HTERT RPE-1 (cell line): ENCODE results near the gene COL8A1.

Source experiments
- in situ Hi-C: fragments of 300-500 bp; cut with MboI; formaldehyde crosslinking; loops from 4 replicates; pipeline ENCODE4 v1.14.3; 2020; ENCODE audit warnings: low sequenced_read_pairs

Gene COL8A1

DNA sequence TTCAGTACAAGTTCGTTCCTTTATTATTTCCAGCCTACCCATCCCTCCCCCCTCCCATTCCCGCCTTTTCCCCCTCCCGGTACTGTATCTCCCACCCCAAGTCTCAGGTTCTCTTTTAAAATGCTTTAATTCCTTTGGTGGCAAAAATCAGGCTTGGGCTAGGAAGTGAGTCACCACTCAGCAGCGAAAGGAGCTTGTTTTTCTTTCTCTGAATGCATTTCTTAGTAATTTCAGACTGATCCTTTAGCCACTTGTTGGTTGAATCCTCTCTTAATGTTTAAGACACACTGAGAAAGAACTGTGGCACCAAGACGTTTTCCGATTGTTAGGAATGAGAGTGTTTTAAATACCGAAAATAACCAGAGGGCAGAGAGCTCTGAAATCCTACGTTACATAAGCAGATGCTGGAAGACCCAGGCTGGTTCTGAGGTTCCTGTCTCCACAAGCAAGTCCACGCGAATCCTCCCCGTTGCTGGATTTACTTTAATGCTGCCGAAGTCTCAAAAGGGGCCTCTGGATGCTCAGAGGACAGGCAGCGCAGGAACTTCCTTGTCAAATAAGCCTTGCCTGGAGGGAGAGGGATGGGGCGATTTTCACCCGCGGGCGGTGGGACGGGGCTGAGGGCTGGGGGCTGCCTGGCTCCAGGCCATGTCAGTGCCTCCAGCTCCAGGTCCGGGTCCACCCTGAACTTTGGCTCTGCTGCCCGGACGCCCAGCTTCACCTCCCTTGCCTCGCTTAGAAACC, 854 bp upstream of the COL8A1 start:
- in situ Hi-C loops = no loop called here

DNA sequence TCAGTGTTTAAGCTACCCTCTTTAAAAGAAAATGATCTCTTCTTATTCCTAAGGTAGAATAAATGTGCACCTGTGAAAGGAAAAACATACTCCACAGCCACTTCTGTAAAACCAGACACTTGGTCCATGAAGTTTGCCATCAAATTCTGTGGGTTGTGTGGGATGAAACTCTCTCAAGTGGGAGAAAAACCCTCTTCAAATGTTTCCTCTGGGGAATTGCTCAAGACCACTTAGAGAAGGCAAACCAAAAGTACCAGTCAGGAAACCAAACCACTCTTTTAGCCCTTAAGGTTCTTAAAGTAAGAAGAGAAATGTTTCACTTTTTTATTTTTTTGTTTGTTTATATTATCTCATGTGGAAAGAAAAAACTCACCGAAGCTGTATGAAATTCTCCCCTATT, 1.2 kb downstream of the COL8A1 start:
- in situ Hi-C loops = no loop called here

DNA sequence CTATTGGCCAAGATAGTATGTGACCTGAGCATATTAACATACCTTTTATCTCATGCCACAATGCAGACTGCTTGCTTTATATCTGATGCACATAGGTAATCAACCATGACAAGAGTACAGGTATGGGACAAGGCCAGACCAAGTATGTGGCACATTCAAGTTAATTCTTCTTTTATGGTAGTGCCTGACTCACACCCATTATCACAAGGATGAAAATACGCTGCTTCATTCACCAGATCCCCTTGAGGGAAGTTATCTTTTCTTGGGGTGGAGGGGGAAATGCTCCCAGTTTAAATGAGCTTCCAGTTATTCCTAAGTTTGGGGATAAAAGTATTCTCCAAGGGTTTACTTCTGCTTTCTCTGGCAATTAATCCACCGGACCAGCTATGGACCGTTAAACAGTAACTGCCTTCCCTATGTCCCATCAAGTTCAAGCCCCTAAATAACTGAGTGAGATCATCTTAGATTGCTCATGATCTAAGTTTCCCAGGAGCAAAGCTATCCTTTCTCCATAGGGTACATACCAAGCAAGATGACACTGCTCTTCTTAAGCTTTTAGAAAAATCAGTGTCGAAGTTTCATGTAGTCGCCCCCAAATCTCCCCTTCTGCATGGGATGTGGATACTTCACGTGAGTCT, 1.9 kb downstream of the COL8A1 start:
- in situ Hi-C loops = no loop called here

DNA sequence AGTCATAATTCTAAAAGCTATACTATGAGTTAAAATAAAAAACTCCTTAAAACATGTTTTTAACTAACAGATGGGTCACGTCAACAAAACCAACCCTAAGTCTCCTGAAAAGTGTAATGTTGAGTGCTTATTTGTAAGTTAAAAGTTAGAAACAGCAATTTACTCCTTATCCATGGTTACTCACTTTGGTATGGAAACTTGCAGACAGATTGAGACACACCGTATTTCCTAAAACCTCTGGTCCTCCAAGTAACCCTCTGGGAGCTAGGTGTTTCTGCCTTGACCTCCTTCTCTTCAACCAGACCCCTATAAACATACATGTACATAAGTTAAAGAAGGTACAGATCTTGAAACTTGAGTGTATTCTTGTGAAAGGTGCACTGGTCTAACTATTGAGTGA, 3.1 kb downstream of the COL8A1 start:
- in situ Hi-C loops = no loop called here

DNA sequence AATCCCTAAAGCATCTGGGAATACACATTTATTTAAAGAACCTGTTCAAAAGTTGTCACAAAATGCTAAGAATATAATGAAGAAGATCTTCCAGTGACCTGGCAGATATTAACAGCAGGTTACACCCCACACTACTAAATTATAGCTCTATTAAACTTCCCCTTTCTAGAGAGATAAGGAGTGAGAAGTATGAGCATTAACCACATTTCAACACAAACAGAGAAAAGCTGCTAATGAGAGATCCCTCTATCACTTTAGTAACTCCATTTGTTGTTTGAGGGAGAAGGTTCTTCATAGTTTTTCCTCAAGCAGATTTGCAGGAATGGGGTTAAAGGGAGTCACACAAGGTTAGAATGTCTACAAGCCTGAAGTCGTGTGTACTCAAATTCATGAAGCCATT, 3.6 kb downstream of the COL8A1 start:
- in situ Hi-C loops = no loop called here

- in situ Hi-C loops = no loop called here
Measured at GRCh38 chr3:99644017-99644416, 5.6 kb downstream of the COL8A1 start.

DNA sequence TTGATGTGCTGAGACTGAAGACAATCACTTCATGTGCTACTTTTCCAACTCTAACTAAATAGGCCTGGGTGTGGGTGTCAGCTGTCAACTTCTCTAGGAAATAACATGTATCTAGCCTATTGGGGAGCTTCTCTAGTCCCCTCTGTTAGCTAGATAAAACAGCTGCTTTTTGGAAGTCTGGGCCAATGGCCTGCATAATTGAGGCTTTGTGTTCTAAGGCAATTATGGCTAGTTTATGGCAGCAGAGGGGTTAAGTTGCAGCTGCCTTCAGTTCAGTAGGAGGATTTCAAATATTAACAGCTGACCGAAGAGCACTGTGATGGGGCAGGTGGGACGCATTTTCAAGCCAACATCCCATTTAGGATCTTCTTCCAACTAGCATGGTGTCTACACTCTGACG, 6.4 kb downstream of the COL8A1 start:
- in situ Hi-C loops = no loop called here

DNA sequence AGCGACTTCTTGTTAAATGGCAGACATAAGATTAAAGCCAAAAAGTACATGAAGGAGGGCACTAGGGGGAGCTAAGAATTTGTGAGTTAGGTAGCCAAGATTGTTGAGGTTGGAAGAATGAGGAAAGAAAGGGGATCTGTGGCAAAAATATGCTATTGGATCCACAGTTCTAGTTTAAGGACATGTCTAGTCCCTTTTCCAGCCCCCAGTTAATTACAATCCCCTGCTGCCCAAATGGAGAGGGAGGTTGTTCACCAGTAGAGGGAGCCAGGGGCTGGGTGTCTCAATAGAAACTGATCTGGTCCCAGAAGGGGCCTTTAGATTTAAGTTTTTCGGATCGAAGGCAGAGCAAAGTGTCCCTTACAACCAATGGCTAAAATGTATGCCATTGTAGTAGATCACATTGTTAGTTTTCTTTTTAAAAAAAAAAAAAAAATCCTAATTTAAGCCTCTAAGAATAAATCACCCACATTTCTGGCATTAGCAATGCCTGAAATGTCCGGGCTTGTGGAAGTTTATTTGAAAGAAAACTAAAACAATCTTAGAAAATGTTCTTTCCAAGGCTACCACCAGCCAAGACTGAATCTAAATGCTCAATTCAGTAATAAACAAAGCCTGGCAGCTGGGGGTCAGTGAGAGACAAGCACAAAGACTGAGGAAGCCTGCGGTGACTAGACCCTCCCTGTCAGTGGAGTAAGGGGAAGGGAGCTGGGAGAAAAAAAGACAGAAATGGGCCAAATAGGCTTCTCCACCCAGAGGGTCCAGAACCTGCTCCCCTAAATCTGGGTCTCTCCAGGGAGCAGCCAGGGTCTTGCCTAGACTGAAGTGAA, 7.1 kb downstream of the COL8A1 start:
- in situ Hi-C loops = no loop called here

DNA sequence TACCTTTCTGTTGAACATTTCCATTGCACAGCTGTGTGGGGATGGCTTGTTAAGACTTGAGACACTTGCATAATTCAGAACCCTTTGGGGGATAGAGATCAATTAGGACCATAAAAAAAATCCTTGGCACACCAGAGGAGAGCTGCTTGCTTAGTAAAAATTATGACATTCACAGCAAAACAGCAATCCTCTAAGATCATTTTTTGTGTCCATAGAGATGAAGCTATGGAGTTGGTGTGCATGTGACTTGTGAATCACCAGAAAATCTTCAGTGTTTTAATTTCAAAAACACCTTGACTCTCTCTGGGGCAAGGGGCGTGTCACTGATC, 7.7 kb downstream of the COL8A1 start:
- in situ Hi-C loops = no loop called here

GRCh38 chr3:99647081-99647480, 8.7 kb downstream of the COL8A1 start:
- in situ Hi-C loops = no loop called here

GRCh38 chr3:99648101-99648500, 9.7 kb downstream of the COL8A1 start:
- in situ Hi-C loops = no loop called here

DNA sequence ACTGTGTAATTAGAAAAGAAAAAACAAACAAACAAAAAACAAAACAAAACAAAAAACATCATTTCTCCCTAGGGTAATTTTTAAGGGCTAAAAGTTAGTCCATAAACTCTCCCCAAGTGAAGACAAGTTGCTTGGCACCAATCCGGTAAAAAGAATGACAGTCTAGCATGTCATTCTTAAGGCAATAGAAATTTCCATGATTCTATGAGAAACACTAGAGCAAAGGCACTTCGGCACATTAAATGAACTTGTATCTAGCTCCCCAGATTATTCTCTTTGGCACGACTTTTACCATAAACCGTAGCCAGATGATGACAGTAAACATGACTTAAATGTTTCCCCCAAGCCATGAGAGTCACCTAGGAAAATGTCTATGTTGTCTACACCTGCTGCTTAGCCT, 10.1 kb downstream of the COL8A1 start:
- in situ Hi-C loops = no loop called here

GRCh38 chr3:99651531-99651930, 13.1 kb downstream of the COL8A1 start:
- in situ Hi-C loops = no loop called here

GRCh38 chr3:99656624-99657023, 18.2 kb downstream of the COL8A1 start:
- in situ Hi-C loops = no loop called here

DNA sequence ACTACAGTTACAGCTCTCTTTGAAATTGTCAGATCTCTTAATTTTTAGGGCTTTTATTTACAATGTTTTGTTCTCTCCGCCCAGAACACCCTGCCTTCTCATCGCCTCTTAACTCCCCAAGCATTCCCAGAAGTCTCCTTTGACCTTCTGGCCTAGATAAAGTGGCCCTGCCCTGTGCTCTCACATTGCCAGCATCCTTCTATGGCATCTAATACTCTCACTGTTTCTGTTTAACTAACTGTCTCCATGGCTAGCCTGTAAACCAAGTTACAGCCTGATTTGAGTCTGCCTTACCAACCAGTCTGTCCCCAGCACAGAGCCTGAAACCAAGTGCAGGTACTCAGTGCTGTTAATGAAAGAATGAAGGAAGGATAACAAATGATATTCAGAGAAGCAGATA, 19.9 kb downstream of the COL8A1 start:
- in situ Hi-C loops = no loop called here

DNA sequence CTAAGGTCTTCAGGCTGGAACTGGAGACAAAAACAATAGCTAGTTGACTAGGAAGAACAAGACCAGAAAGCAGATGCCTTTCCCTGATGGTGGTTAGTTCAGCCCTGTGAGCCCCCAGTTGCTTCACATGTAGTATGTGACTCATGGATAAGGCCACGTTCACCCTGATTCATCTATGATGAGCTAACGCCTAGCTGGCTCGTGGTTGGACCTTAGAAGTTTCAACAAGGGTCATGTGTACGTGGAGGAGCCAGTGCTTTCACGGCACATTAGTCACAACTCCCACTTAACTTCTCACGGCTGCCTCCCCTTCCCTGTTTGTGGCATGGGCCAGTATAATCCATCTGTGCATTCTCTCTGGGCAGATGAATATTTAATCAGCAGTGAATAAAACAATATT, 20.6 kb downstream of the COL8A1 start:
- in situ Hi-C loops = no loop called here

GRCh38 chr3:99659951-99660350, 21.6 kb downstream of the COL8A1 start:
- in situ Hi-C loops = no loop called here

DNA sequence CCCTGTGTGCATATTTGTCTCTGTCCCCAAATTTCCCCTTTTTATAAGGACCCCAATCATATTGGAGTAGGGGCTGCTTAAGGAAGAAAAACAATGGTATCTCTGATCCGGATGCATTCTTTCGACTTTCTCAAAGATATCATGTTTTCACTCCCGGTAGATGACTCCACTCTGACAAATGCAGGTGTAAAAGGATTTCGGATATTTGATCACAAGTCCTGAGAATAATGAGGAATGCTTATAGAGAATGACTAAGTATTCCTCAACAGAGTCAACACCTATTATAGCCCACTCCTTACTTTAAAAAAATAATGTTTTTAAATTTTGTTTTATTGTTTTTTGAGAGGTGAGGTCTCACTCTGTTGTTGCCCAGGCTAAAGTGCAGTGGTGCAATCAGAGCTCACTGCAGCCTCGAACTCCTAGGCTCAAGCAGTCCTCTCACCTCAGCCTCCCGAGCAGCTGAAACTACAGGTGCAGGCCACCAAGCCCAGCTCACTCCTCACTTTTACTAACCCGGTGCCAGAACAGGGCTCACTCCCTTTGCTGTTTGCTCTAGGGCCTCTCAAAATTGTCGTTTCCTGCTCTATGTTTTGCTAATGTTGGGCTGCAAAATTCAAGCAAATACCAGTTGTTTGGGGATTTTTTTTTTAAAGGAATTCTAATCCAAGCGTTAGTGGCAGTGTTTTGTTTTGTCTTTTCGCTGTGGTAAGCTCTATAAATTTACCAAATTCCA, 24.6 kb downstream of the COL8A1 start:
- in situ Hi-C loops = no loop called here

DNA sequence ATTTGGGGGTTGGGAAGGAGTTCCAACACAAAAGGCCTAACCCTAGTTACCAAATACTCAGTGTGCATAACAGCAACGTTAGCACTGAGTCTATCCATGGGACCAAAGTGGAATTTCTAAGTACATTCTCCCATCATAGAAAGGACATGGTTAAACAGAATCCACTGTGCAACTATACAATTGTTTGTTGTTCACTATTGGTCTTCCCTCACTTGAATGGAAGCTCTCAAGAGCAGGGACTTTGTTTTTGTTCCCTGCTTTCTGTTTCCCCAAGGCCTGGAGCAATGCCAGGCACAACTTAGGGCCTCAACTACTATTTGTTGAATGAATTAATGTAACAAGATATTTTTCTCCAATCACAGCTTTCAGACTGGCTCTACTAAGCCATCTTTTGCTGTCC, 25.6 kb downstream of the COL8A1 start:
- in situ Hi-C loops = no loop called here

- in situ Hi-C loops = no loop called here
Measured at GRCh38 chr3:99665017-99665416, 26.6 kb downstream of the COL8A1 start.

GRCh38 chr3:99666201-99666600, 27.8 kb downstream of the COL8A1 start:
- in situ Hi-C loops = no loop called here
